ENCODE data around the gene PPARD. TPM values are rescaled to one million over a fixed set of nuclear protein-coding genes. Genes with fewer than 3 reads are reported as not detected.
A peak's percentile ranks its signal among the peaks of the same experiment; 100 is the strongest.

The PPARD gene
- total and polyA plus RNA-seq, 2 of the 13 experiments (the other 11 are each of a cell fraction or from before 2014, with no cell fraction given): 6.1 to 13.3 TPM

- Histone ChIP-seq H3K4me3 (replicated peaks in 1 of 3; ENCODE audit: insufficient read depth in 1 of 3, low read depth in 2 of 3, low read length in 3 of 3) (peak overlapping the region in 1 of 3 experiments; percentile 17; a peak in 2 of 6 replicates), H3K79me2 (ENCODE audit: insufficient read depth, low read length) (no peaks in the 10 kb centered on the region), H3K36me3 (replicated peaks in 1 of 2; ENCODE audit: control insufficient read depth in 1 of 2, insufficient read depth in 2 of 2, low read length in 2 of 2) (no peaks in the 10 kb centered on the region; a peak in 1 of 5 replicates), H3K9ac (ENCODE audit: insufficient read depth, low read depth, low read length) (no peak overlapping the region), H3K9me3 (ENCODE audit: low read length) (no peaks in the 10 kb centered on the region), H2AFZ (ENCODE audit: low read length) (no peak overlapping the region), H3K27ac (ENCODE audit: extremely low read length, insufficient read depth, low read length) (no peak overlapping the region), H3K4me1 (ENCODE audit: insufficient read depth, low read length) (peaks cover 20% of the 10 kb centered on the region), H4K20me1 (ENCODE audit: insufficient read depth, low read length) (no peaks in the 10 kb centered on the region), H3K4me2 (ENCODE audit: low read depth, low read length) (peak overlapping the region; percentile 98; the same call in 1 of the 2 replicates), H3K27me3 (ENCODE audit: control insufficient read depth in 1 of 2, insufficient read depth in 2 of 2, low read length in 2 of 2) (no peaks in the 10 kb centered on the region)
- no TSS peak for BruUV-seq (replicated peaks)
- no peak for DNase-seq (ENCODE audit: low spot score)
- ChIA-PET CTCF (ENCODE audit: low intra/inter-chr PET ratio, low total read pairs) (no interaction called here), POLR2A (interaction anchor here (0.9 to 2.0 kb wide), 7 partner anchors 9 to 177 kb away, joined by 3 to 10 read pairs (median 4); partner anchors contain the start of gene RPL10A)
- intact Hi-C loops (cut with micrococcal nuclease; ENCODE audit: unreplicated experiment) (no loop called here), in situ Hi-C loops (cut with HindIII; ENCODE audit: extremely low pct_ligation_motif_present, low pct_unique_long_range_greater_than_20kb) (loop anchor here (10.0 kb wide), 1 partner anchor 415 kb away; the partner anchor contains the start of gene ARMC12)
- no peak for FAIRE-seq
- TF ChIP-seq ZNF687 (CRISPR knock-in tag; IDR thresholded peaks at IDR 0.05) (peak; percentile 30), TARDBP (CRISPR knock-in tag; IDR thresholded peaks at IDR 0.05) (no peak), ZBTB14 (CRISPR knock-in tag; IDR thresholded peaks at IDR 0.05) (no peak)
- 70% methylated on average over 20 of the region's 20 CpGs for WGBS (ENCODE audit: low lambda C conversion rate)
- no peak for ATAC-seq
Observed at GRCh38 chr6:35319346-35320030, 22.9 kb upstream of the PPARD start.

Data from HepG2 (cell line).